DMS53 (cell line): ENCODE results near the gene STIM2.
A peak's percentile ranks its signal among the peaks of the same experiment; 100 is the strongest.

Source experiments
- DNase-seq: peaks from one replicate; lab custom pipeline; 2025; lab: John Stamatoyannopoulos, UW

STIM2 gene

DNA sequence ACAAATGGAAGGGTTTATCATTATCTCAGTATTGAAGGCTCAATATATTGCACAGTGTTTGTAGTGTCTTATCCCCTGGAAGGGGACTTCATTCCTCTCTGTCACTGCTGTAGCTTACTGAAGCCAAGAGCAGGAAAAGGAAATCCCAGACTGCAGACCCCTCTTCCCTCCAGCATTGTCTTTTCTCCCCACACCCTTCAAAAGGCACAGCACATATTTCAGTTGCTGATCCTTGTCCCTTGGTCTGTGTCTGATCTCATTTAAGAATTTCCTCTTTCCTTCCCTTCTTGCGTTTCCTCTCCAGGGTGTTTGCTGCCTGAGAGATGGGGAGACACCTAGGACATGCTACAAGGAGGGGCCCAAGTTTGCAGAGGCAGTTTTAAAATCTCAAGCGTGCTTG is 40.1 kb downstream of the STIM2 start:
- no peak for DNase-seq

DNA sequence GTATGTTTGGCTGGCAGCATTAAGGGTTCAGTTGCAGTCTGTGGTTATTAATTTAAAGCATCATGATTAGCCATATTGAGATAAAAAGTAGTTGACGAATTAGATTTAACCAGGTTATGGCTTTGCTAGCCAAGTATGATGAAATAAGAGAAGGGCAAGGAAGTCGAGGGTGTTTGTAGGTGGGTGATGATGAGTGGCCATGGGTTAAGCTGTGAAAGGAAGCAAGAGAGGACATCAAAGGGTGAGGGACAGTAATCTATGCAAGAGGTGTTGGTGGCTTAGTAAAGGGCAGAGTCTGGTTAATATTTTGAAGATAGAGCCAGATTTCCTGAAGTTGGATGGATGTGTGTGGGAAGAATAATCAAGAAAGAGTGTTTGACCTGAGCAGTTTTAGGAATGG is 44.5 kb downstream of the STIM2 start:
- no peak for DNase-seq

- DNase-seq: no peak
Observed at GRCh38 chr4:26907731-26908599, 47.3 kb downstream of the STIM2 start.

GRCh38 chr4:26909369-26909768 is 48.7 kb downstream of the STIM2 start:
- no peak for DNase-seq

DNA sequence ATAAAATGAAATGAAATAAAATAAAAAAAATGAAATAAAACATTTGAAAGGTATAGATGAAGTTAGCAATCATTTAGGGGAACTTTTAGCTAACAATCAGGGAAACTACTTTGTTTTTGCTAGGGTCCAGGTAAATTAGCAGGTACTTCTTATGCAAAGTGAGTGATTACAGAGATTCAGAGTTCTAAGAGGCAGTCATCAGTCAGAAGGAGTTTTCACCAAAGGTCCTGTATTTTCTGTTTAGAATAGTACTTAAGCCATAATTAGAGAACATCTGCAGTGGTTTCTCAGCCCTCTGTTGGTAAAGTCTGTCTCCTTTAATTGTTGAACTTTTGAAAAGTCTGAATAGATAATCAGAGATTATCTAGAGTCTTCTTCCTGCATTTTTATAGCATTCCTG is 50.6 kb downstream of the STIM2 start:
- DNase-seq: no peak

- no peak for DNase-seq
Observed at GRCh38 chr4:26912069-26912468, 51.4 kb downstream of the STIM2 start.

GRCh38 chr4:26912810-26913209 is 52.2 kb downstream of the STIM2 start:
- peak; percentile 26 for DNase-seq

- DNase-seq: peak; percentile 8
Observed at GRCh38 chr4:26916195-26916594, 55.6 kb downstream of the STIM2 start.

- no peak for DNase-seq
Observed at GRCh38 chr4:26930964-26931363, 70.3 kb downstream of the STIM2 start.

- DNase-seq: no peak
Observed at GRCh38 chr4:26931451-26931850, 70.8 kb downstream of the STIM2 start.

DNA sequence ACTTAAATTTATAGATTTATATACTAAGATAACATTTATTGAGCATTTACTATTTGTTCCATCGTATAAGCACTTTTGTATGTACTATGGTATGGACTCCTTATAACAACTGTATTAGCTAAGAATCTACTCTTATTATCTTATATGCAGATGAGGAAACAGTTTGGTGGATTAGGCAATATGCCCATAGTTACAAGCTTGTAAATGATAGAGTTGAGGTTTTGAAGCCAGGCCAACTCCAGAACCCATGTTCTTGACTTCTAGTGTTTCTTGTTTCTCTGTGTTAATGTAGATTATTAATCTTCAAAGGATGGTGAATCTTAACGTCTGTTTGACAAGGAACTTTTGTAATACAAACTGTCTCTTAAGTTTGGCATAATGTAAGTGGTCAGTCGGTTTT is 71.3 kb downstream of the STIM2 start:
- no peak for DNase-seq

DNA sequence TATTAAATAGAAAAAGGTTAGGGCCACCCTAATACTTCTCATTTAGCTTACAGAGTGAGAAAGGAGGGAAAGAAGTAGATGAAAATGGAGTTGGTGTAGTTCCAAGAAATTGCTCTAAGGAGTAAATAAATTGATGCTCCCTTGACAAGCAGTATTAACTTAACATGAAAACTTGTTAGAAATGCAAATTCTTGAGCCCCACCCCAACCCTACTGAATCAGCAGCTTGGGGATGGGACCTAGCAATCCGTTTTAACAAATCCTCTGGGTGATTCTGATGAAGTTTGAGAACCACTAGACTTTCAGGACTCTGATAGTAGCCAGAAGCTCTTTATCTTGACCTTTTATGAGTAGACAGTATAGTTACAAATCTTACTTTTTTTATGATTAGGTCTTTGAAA is 74.8 kb downstream of the STIM2 start:
- DNase-seq: no peak

DNA sequence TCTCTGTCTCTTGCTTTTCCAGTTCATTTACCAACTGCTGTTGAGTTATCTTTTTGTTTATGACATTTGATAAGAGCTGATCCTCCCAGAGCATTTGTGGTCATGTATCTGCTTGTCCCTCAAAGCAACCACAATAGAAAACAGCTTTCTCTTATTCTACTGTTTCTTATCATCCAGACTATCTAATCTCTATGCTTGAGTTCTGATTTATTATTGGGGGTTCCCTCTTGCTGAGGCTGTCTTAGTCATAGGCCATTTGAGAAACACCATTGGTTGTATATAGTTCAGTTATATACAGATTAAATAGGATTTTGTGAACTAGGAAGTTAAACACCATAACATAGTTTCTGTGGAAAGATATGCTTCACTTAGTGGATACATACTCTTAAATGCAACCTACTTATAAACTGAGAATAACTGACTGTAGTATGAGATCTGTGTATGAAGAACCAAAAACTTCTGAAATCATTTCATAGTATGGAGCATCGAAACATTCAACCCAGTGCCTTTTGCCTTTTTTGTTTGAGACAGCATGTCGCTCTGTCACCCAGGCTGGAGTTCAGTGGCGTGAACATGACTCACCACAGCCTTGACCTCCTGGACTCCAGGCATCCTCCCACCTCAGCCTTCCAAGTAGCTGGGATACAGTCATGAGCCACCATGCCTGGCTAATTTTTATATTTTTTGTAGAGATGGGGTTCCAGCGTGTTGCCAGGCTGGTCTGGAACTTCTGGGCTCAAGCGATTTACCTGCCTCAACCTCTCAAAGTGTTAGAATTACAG is 75.8 kb downstream of the STIM2 start:
- peak; percentile 37 for DNase-seq

DNA sequence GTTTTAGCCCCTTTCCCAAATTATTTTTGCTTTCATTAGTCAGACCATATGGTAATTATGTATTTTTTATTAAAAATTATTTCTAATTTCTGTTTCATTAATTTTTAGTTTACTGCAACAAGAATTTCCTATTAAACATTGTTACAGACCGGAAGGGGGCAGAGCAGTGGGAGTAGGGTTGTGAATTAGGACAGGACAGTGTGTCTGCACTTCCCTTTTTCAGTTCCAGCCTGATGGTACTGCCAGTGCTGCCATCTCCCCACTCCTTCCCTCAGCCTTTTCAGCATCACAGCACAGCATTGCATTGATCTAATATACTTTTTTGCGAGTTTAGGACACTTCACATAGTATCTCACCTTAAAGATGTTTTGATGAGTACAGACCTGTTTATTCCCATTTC is 76.5 kb downstream of the STIM2 start:
- DNase-seq: no peak

- DNase-seq: no peak
Observed at GRCh38 chr4:26937567-26937966, 76.9 kb downstream of the STIM2 start.

DNA sequence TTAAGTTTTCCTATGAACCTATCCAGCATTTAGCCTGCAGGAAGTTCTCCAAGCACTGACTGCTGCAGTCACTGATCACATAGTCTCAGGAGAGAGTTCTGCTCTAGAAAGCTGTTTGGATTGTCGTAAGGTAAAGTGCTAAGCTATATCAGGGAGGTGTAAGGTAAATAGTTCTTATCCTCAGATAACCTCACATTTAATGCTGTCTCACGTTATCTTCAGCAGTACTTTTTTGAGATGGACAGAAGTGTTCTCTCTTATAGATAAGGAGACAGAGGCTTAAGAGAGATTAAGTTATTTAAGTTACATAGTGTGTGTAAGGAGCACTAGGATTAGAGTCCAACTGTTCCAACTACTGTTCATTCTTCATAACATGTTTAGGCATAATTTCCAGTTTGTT is 77.9 kb downstream of the STIM2 start:
- no peak for DNase-seq

DNA sequence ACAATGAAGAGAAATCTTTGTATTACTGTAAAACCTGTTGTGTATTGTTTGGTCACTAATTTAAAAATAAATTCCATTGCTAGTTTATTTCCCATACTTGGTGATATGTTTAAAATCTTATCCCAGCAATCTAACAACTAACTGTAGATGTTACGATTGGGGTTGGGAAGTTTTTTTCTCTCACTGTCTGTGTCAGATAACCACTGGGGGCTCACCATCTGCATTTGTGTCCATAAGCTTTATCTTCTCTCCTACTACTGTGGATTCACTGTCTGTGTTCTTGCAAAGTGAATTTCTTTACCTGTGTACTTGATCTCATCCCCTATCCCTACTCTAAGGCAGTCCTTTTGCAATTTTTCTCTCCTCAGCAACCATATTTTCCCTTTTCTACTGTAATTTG is 81.3 kb downstream of the STIM2 start:
- DNase-seq: no peak

GRCh38 chr4:26942871-26943270 is 82.2 kb downstream of the STIM2 start:
- DNase-seq: no peak

GRCh38 chr4:26943391-26943790 is 82.8 kb downstream of the STIM2 start:
- DNase-seq: no peak

DNA sequence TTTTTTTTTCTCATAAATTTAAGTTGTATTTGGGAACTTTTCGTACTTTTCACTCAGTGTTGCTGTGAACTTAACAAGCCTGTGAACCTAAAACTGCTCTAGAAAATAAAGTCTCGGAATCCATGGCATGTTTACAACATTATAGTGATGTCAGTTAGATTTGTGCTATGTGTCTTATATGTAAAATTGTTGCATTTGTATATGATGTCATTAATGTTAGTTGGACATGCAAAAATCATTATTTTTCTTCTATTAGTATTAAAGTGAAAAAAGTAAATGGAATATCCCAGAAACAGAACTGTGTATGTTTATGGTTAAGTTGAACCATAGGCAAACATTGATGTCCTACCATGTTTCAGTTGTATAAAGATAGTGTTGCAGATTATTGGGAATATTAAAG is 85.2 kb downstream of the STIM2 start:
- DNase-seq: no peak

- no peak for DNase-seq
Observed at GRCh38 chr4:26947318-26947717, 86.7 kb downstream of the STIM2 start.

- no peak for DNase-seq
Observed at GRCh38 chr4:26950446-26950845, 89.8 kb downstream of the STIM2 start.

DNA sequence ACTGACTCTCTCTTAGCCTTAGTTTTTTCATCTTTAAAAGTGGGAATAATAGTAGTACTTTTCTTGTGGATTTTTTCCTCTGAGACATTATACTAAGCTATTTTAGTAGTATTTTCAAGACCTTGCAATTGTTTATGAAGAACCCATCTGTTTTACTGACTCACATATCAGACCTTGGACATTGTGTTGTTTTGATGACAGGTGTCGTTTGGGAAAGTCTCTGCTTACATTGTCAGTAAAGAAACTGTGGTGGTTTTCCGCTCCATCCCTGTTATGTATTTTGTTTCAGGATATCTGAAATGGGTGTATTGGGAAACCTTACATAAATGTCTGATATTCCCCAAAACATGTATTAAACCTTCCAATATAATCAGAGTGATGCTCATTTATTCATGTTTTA is 92.2 kb downstream of the STIM2 start:
- no peak for DNase-seq
